Transverse colon (tissue), 4 donors: ENCODE data around the gene MS4A4E. TPM values are rescaled to one million over a fixed set of nuclear protein-coding genes. Genes with fewer than 3 reads are reported as not detected.

Experiments
- DNase-seq: peaks from one replicate; pipeline ENCODE4 v3.0.0-alpha.2; 2019
- H3K27ac ChIP-seq, 4 donors: fragments of 200-600 bp; sonication (generic); 2 replicates each; pipeline ENCODE4 v1.5.1; 2016 to 2018; ENCODE audit warnings: inconsistent platforms in 4 of 4
- H3K27me3 ChIP-seq: fragments of 200-600 bp; sonication (generic); 2 replicates; pipeline ENCODE4 v1.5.1; 2017; ENCODE audit warnings: inconsistent platforms
- H3K36me3 ChIP-seq, 4 donors: fragments of 200-600 bp; sonication (generic); 2 replicates each; pipeline ENCODE4 v1.5.1; 2017 to 2019; ENCODE audit warnings: inconsistent platforms in 4 of 4
- H3K4me1 ChIP-seq, 4 donors: fragments of 200-600 bp; sonication (generic); 2 replicates each; pipeline ENCODE4 v1.5.1; 2017 to 2020; ENCODE audit warnings: inconsistent platforms in 4 of 4
- H3K4me3 ChIP-seq, 4 donors: fragments of 200-600 bp; sonication (generic); 1 replicate in 1 of 4; 2 replicates in 3 of 4; pipeline versions ENCODE4 v1.5.1 to v1.6.1; 2017 to 2019; ENCODE audit warnings: inconsistent platforms in 4 of 4
- H3K9me3 ChIP-seq, 2 donors: fragments of 200-600 bp; sonication (generic); 2 replicates each; pipeline ENCODE4 v1.5.1; 2017 to 2019; ENCODE audit warnings: inconsistent platforms in 2 of 2
- CTCF ChIP-seq, 5 experiments: fragments of 200-600 bp in 3 of 5; fragments of 450-650 bp in 2 of 5; sonication (generic) in 3 of 5; IDR thresholded peaks; 1 replicate in 2 of 5; 2 replicates in 3 of 5; pipeline ENCODE4 v1.5.1; 2016 to 2017; ENCODE audit warnings: antibody characterized with exemption in 5 of 5, inconsistent platforms in 3 of 5, mild to moderate bottlenecking in 2 of 5, moderate library complexity in 1 of 5
- EP300 ChIP-seq: sonication (generic); formaldehyde crosslinking; IDR thresholded peaks from one replicate; pipeline ENCODE4 v1.6.1; 2017; ENCODE audit warnings: antibody characterized with exemption, low read depth
- POLR2A ChIP-seq: fragments of 450-650 bp; IDR thresholded peaks from one replicate; pipeline ENCODE4 v1.6.1; 2016; ENCODE audit warnings: antibody characterized with exemption, mild to moderate bottlenecking, moderate library complexity
- POLR2AphosphoS5 ChIP-seq, 3 donors: sonication (generic); formaldehyde crosslinking; IDR thresholded peaks; one replicate each; pipeline ENCODE4 v1.6.1; 2016; ENCODE audit warnings: antibody characterized with exemption in 3 of 3
- WGBS, 2 donors: methylation state at CpG; one replicate each; pipeline ENCODE4 v1.1.5; 2018; ENCODE audit warnings: low coverage in 1 of 2; 5-methylcytosine and 5-hydroxymethylcytosine counted together
- in situ Hi-C, 4 donors: fragments of 200-750 bp; cut with MboI; loops; one replicate each; pipeline versions ENCODE4 v1.15.0 to v1.15.1; 2017; ENCODE audit warnings: low sequenced_read_pairs in 3 of 4, low pct_ligation_motif_present in 1 of 4, low pct_unique_long_range_greater_than_20kb in 1 of 4
- intact Hi-C: fragments of 100-400 bp; cut with DNase I; formaldehyde crosslinking; loops from one replicate; pipeline ENCODE4 v1.15.1; 2023; ENCODE audit warnings: low total_unique reads
- total RNA-seq, 4 donors: library from RNA; depleted of rRNA; stranded (reverse); fragments of >200 nt; gene quantifications; one replicate each; pipeline ENCODE4 v1.1.0, GENCODE V29; 2016

Gene MS4A4E
- total RNA-seq, 4 donors from 2014 or later = 0.96 to 50.1 (median 8.0) TPM

- WGBS, 2 donors = 71 to 96% methylated on average over 4 to 5 of the region's 5 CpGs
- Histone ChIP-seq H3K4me1 (no peaks in the 10 kb centered on the region), H3K4me3 (no peak overlapping the region), H3K9me3 (no peaks in the 10 kb centered on the region), H3K27ac (no peak overlapping the region), H3K36me3 (no peaks in the 10 kb centered on the region), H3K27me3 (no peaks in the 10 kb centered on the region)
- DNase-seq = no peak
- intact Hi-C loops (no loop called here), in situ Hi-C loops (loop anchor here in 1 of 4 donors (25.0 kb wide), 1 partner anchor 102 kb away; no protein-coding TSS in a partner anchor)
- TF ChIP-seq POLR2A (no peak), EP300 (no peak), CTCF (IDR thresholded peaks at IDR 0.05) (no peak), POLR2AphosphoS5 (IDR thresholded peaks at IDR 0.05) (no peak)
These were observed 21.7 kb upstream of the MS4A4E start for GRCh38 chr11:60264644-60265043.

GRCh38 chr11:60263402-60263801, 20.5 kb upstream of the MS4A4E start:
- WGBS, 2 donors = 53 to 78% methylated on average over 1 to 4 of the region's 4 CpGs
- H3K4me3 ChIP-seq = no peak overlapping the region
- no peaks in the 10 kb centered on the region for H3K27me3 ChIP-seq
- H3K4me1 ChIP-seq = no peaks in the 10 kb centered on the region
- H3K36me3 ChIP-seq = no peaks in the 10 kb centered on the region
- intact Hi-C loops (no loop called here), in situ Hi-C loops (loop anchor here in 1 of 4 donors (25.0 kb wide), 1 partner anchor 101 kb away; no protein-coding TSS in a partner anchor)
- H3K27ac ChIP-seq = peak overlapping the region in 1 of 4 donors; percentile 2
- DNase-seq = no peak
- no peaks in the 10 kb centered on the region for H3K9me3 ChIP-seq
- no peak for TF ChIP-seq EP300
- no peak for TF ChIP-seq POLR2A
- TF ChIP-seq POLR2AphosphoS5 (IDR thresholded peaks at IDR 0.05) = no peak
- no peak for TF ChIP-seq CTCF (IDR thresholded peaks at IDR 0.05)

GRCh38 chr11:60261014-60261413, 18.1 kb upstream of the MS4A4E start:
- in situ Hi-C loops (loop anchor here in 1 of 4 donors (25.0 kb wide), 1 partner anchor 99 kb away; no protein-coding TSS in a partner anchor), intact Hi-C loops (no loop called here)
- no peak for TF ChIP-seq EP300
- WGBS, 2 donors = 81 to 86% methylated on average over 4 of the region's 4 CpGs
- Histone ChIP-seq H3K36me3 (no peaks in the 10 kb centered on the region), H3K9me3 (no peaks in the 10 kb centered on the region), H3K4me1 (no peaks in the 10 kb centered on the region), H3K4me3 (no peak overlapping the region), H3K27ac (no peak overlapping the region), H3K27me3 (no peaks in the 10 kb centered on the region)
- no peak for DNase-seq

GRCh38 chr11:60257956-60258722, 15.2 kb upstream of the MS4A4E start:
- no peak for DNase-seq
- WGBS, 2 donors = 81 to 83% methylated on average over 3 to 4 of the region's 4 CpGs
- in situ Hi-C loops (loop anchor here in 1 of 4 donors (25.0 kb wide), 1 partner anchor 96 kb away; no protein-coding TSS in a partner anchor), intact Hi-C loops (loop anchor here (5.0 kb wide), 1 partner anchor 274 kb away; no protein-coding TSS in a partner anchor)
- Histone ChIP-seq H3K36me3 (no peaks in the 10 kb centered on the region), H3K4me1 (no peaks in the 10 kb centered on the region), H3K27ac (no peak overlapping the region), H3K9me3 (no peaks in the 10 kb centered on the region), H3K4me3 (no peak overlapping the region), H3K27me3 (no peaks in the 10 kb centered on the region)
- TF ChIP-seq CTCF (IDR thresholded peaks at IDR 0.05) = no peak
- no peak for TF ChIP-seq POLR2A
- no peak for TF ChIP-seq EP300
- no peak for TF ChIP-seq POLR2AphosphoS5 (IDR thresholded peaks at IDR 0.05)
